ENCODE measurements around the gene FBN3. TPM values are rescaled to one million over a fixed set of nuclear protein-coding genes. Genes with fewer than 3 reads are reported as not detected.

Gene FBN3
- total RNA-seq, 2 donors from 2014 or later = not detected

- ATAC-seq (peak in 1 of 2 donors; percentile 68), DNase-seq (ENCODE audit: low spot score) (peak; percentile 40)
- Mint-ChIP-seq H3K27ac (no peak overlapping the region), H3K4me1 (ENCODE audit: low read depth in 2 of 2) (peaks cover 4 to 5% of the 10 kb centered on the region in 2 donors), H3K4me3 (no peak overlapping the region), H3K9me3 (no peaks in the 10 kb centered on the region), H3K27me3 (no peaks in the 10 kb centered on the region), H3K36me3 (no peaks in the 10 kb centered on the region)
Observed at GRCh38 chr19:8085598-8086408, 63.6 kb downstream of the FBN3 start.

DNA sequence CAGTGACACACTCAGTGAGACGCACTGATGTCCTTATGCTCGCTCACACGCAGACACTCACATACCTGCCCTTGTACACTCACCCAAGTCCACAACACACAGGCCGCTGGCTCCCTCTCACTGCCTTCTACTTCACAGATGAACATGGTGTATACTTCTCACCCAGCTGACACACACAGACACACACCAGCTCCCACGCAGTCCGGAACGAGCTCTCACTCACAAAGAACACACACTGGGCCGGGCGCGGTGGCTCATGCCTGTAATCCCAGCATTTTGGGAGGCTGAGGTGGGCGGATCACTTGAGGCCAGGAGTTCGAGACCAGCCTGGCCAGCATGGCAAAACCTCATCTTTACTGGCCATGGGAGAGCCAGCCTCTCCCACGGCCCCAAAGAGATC lies 65.2 kb downstream of the FBN3 start:
- DNase-seq (ENCODE audit: low spot score) (peak; percentile 25), ATAC-seq (no peak)
- Mint-ChIP-seq H3K4me1 (ENCODE audit: low read depth in 2 of 2) (peaks cover 4 to 5% of the 10 kb centered on the region in 2 donors), H3K4me3 (no peak overlapping the region), H3K9me3 (no peaks in the 10 kb centered on the region), H3K27ac (no peak overlapping the region), H3K36me3 (no peaks in the 10 kb centered on the region), H3K27me3 (peaks cover 0 to 7% of the 10 kb centered on the region in 2 donors)

- DNase-seq (ENCODE audit: low spot score) = no peak
- Mint-ChIP-seq H3K4me1 (ENCODE audit: low read depth in 2 of 2) (peaks cover 4 to 5% of the 10 kb centered on the region in 2 donors), H3K9me3 (no peaks in the 10 kb centered on the region), H3K27ac (no peak overlapping the region), H3K4me3 (no peak overlapping the region), H3K36me3 (no peaks in the 10 kb centered on the region), H3K27me3 (peaks cover 0 to 8% of the 10 kb centered on the region in 2 donors)
- ATAC-seq = no peak
Observed at GRCh38 chr19:8083141-8083540, 66.3 kb downstream of the FBN3 start.

DNA sequence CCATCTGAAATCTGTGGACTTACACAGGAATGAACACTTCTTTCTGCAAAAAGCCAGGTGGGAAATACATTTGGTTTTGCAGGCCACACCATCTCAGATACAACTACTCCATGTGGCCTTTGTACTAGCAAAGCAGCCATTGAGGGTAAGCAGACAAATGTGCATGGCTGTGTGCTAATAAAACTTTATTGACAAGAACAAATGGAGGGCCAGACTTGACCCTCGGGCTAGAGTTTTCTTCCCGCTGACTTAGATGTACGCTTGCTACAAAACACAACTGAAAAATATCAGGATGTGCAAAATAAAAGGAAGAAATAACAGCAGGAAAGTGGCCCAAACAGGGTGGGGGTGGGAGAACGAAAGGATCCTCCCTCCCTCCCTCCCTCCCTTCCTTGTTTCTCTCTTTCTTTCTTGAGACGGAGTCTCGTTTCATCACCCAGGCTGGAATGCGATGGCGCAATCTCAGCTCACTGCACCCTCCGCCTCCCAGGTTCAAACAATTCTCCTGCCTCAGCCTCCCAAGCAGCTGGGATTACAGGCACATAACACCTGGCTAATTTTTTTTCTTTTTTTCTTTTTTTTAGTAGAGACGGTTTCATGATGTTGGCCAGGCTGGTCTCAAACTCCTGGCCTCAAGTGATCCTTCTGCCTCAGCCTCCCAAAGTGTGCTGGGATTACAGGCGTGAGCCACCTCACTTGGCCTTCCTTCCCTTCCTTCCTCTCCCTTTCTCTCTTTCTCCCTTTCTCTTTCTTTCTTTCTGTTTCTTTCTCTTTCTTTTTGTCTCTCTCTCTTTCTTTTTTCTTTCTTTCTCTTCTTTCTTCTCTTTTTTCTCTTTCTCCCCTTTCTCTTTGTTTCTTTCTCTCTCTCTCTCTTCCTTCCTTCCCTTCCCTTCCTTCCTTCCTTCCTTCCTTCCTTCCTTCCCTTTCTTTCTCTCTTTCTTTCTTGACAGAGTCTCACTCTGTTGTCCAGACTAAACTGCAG lies 67.5 kb downstream of the FBN3 start:
- DNase-seq (ENCODE audit: low spot score) = no peak
- no peak for ATAC-seq

DNA sequence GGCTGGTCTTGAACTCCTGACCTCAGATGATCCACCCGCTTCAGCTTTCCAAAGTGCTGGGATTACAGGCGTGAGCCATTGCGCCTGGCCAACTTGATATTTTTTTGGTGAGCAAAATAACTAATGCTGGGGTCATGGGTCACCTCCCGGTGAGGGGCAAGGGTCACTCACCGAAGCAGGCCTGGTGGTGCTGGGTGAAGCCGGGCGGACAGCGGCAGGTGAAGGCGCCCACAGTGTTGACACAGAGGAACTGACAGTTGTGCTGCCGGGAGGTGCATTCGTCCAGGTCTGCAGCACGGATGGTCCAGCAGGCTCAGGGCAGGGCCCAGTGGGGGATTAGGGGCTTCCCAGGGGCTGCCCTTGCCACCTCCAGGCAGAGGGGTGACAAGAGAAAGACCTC lies 68.6 kb downstream of the FBN3 start:
- no peaks in the 10 kb centered on the region for H3K36me3 Mint-ChIP-seq
- H3K27me3 Mint-ChIP-seq = peaks cover 0 to 8% of the 10 kb centered on the region in 2 donors
- H3K27ac Mint-ChIP-seq = no peak overlapping the region
- peaks cover 4 to 7% of the 10 kb centered on the region in 2 donors for H3K4me1 Mint-ChIP-seq (ENCODE audit: low read depth in 2 of 2)
- DNase-seq (ENCODE audit: low spot score) (no peak), ATAC-seq (no peak)
- H3K9me3 Mint-ChIP-seq = no peaks in the 10 kb centered on the region
- H3K4me3 Mint-ChIP-seq = no peak overlapping the region

More for the DNA sequence above, 67.5 kb downstream of the FBN3 start:
- H3K27ac Mint-ChIP-seq = no peak overlapping the region
- H3K36me3 Mint-ChIP-seq = no peaks in the 10 kb centered on the region
- no peak overlapping the region for H3K4me3 Mint-ChIP-seq
- no peaks in the 10 kb centered on the region for H3K9me3 Mint-ChIP-seq
- peaks cover 4 to 5% of the 10 kb centered on the region in 2 donors for H3K4me1 Mint-ChIP-seq (ENCODE audit: low read depth in 2 of 2)
- H3K27me3 Mint-ChIP-seq = peaks cover 0 to 8% of the 10 kb centered on the region in 2 donors

- ATAC-seq (no peak), DNase-seq (ENCODE audit: low spot score) (no peak)
- no peaks in the 10 kb centered on the region for H3K36me3 Mint-ChIP-seq
- H3K4me3 Mint-ChIP-seq = no peak overlapping the region
- H3K27ac Mint-ChIP-seq = no peak overlapping the region
- peaks cover 0 to 8% of the 10 kb centered on the region in 2 donors for H3K27me3 Mint-ChIP-seq
- peaks cover 4 to 8% of the 10 kb centered on the region in 2 donors for H3K4me1 Mint-ChIP-seq (ENCODE audit: low read depth in 2 of 2)
- no peaks in the 10 kb centered on the region for H3K9me3 Mint-ChIP-seq
Observed at GRCh38 chr19:8079988-8080387, 69.4 kb downstream of the FBN3 start.

GRCh38 chr19:8075158-8076074 lies 74.0 kb downstream of the FBN3 start:
- DNase-seq (ENCODE audit: low spot score) = no peak
- peaks cover 0 to 19% of the 10 kb centered on the region in 2 donors for H3K4me1 Mint-ChIP-seq (ENCODE audit: low read depth in 2 of 2)
- H3K36me3 Mint-ChIP-seq = peaks cover under 1% of the 10 kb centered on the region
- no peak for ATAC-seq
- no peak overlapping the region for H3K4me3 Mint-ChIP-seq
- H3K27me3 Mint-ChIP-seq = peaks cover 0 to 8% of the 10 kb centered on the region in 2 donors
- H3K9me3 Mint-ChIP-seq = peaks cover under 1% of the 10 kb centered on the region
- no peak overlapping the region for H3K27ac Mint-ChIP-seq

GRCh38 chr19:8074501-8074900 lies 74.9 kb downstream of the FBN3 start:
- Mint-ChIP-seq H3K4me1 (ENCODE audit: low read depth in 2 of 2) (peaks cover 0 to 19% of the 10 kb centered on the region in 2 donors), H3K36me3 (peaks cover 6% of the 10 kb centered on the region), H3K27me3 (peaks cover 0 to 5% of the 10 kb centered on the region in 2 donors), H3K9me3 (peaks cover 3% of the 10 kb centered on the region), H3K27ac (no peak overlapping the region), H3K4me3 (no peak overlapping the region)
- no peak for DNase-seq (ENCODE audit: low spot score)
- no peak for ATAC-seq

- H3K27me3 Mint-ChIP-seq = no peaks in the 10 kb centered on the region
- H3K9me3 Mint-ChIP-seq = peaks cover 6% of the 10 kb centered on the region
- no peak overlapping the region for H3K4me3 Mint-ChIP-seq
- H3K27ac Mint-ChIP-seq = no peak overlapping the region
- ATAC-seq (no peak), DNase-seq (ENCODE audit: low spot score) (no peak)
- peaks cover 6% of the 10 kb centered on the region for H3K36me3 Mint-ChIP-seq
- peaks cover 0 to 19% of the 10 kb centered on the region in 2 donors for H3K4me1 Mint-ChIP-seq (ENCODE audit: low read depth in 2 of 2)
Observed at GRCh38 chr19:8071912-8072311, 77.5 kb downstream of the FBN3 start.

- Mint-ChIP-seq H3K27me3 (no peaks in the 10 kb centered on the region), H3K4me3 (no peak overlapping the region), H3K27ac (no peak overlapping the region), H3K9me3 (peaks cover 6% of the 10 kb centered on the region), H3K4me1 (ENCODE audit: low read depth in 2 of 2) (peaks cover 0 to 28% of the 10 kb centered on the region in 2 donors), H3K36me3 (peaks cover 6% of the 10 kb centered on the region)
- DNase-seq (ENCODE audit: low spot score) (no peak), ATAC-seq (no peak)
Observed at GRCh38 chr19:8069096-8069973, 80.1 kb downstream of the FBN3 start.

DNA sequence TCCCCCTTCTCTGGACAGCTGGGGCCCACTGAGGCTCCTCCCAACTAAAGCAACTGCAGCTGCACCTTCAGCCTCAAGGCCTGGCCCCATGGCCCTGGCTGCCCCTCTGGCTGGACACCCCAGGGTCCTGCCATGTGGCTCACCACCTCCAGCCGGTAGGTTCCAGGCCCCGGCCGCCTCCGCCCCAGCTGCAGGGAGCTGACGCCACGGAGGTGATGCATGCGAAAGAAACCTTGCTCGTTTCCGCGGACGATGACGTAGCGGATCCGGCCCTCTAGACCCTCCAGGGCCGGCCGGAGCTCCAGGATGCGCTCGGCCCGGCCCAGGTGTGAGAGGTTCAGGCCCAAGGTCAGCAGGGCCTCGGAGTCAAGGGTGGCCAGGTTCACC lies 83.5 kb downstream of the FBN3 start:
- Mint-ChIP-seq H3K27me3 (no peaks in the 10 kb centered on the region), H3K4me3 (no peak overlapping the region), H3K4me1 (ENCODE audit: low read depth in 2 of 2) (peaks cover 0 to 13% of the 10 kb centered on the region in 2 donors), H3K36me3 (peaks cover 6% of the 10 kb centered on the region), H3K27ac (peak overlapping the region in 1 of 2 donors; percentile 76), H3K9me3 (peaks cover 6% of the 10 kb centered on the region)
- DNase-seq (ENCODE audit: low spot score) (no peak), ATAC-seq (peak in 1 of 2 donors; percentile 6)
